H7 (cell line): ENCODE data around the gene ZNF768. TPM values are rescaled to one million over a fixed set of nuclear protein-coding genes. Genes with fewer than 3 reads are reported as not detected.

Experiments used
- DNase-seq: peaks from one replicate; pipeline ENCODE4 v3.0.0; 2012
- H3K27me3 ChIP-seq: 2 replicates; pipeline ENCODE4 v1.6.0; 2011; ENCODE audit warnings: mild to moderate bottlenecking, low read length; ENCODE audit not compliant: control insufficient read depth, insufficient read depth
- H3K36me3 ChIP-seq: replicated peaks from 2 replicates; pipeline ENCODE4 v1.5.1; 2011; ENCODE audit warnings: low read length; ENCODE audit not compliant: control insufficient read depth, insufficient read depth
- H3K4me3 ChIP-seq: 2 replicates; pipeline ENCODE4 v1.5.1; 2011; ENCODE audit warnings: low read depth, mild to moderate bottlenecking, control low read depth, low read length, moderate library complexity; ENCODE audit not compliant: insufficient read depth
- total RNA-seq: library from RNA; depleted of rRNA; stranded (reverse); fragments of >200 nt; shearing (Covaris generic); gene quantifications from 2 replicates; pipeline ENCODE4 v1.2.3, GENCODE V29; 2014

ZNF768 gene
- total RNA-seq, 1 experiment from 2014 or later, result 55.2 TPM

DNA sequence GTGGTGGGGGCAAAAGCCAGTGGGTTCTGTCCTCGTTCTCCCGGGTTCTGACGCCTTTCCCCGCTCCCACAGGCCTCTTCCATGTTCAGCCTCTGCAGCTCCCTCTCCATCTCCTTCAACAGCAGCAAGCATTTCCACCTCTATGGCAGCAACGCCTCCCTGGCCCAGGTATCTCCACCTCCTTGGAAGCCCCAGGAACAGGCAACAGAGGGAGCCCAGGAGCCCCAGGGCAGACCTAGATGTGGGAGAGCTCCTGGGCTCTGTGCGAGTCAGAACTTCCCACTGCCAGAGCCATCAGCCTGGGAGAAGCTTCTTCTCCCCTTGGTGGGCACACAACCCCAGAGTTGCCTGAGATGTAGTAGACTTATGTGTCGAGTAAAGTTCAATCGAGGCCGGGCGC, 7.8 kb downstream of the ZNF768 start:
- Histone ChIP-seq H3K36me3 (no peaks in the 10 kb centered on the region), H3K4me3 (no peak overlapping the region), H3K27me3 (no peaks in the 10 kb centered on the region)
- peak; percentile 56 for DNase-seq

DNA sequence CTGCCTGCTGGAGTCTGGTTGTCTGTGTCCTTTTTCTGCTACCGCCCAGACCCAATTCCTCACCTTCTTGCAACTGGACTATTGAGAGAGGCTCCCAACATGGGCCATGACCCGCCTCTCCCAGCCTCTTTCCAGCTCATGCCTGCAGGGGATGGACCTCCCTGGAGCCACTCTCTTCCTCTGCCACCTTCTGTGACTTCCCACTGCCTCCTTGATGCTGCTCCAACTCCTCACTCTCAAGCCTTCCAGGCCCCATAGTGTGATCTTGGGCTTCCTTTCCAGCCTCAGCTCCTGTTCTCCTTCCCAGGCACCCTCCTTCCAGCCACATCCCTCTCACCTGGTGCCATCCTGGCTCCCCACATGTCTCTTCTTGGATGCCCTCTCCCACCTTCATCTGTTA, 11.1 kb downstream of the ZNF768 start:
- Histone ChIP-seq H3K4me3 (no peak overlapping the region), H3K36me3 (no peaks in the 10 kb centered on the region), H3K27me3 (no peaks in the 10 kb centered on the region)
- DNase-seq, result no peak

DNA sequence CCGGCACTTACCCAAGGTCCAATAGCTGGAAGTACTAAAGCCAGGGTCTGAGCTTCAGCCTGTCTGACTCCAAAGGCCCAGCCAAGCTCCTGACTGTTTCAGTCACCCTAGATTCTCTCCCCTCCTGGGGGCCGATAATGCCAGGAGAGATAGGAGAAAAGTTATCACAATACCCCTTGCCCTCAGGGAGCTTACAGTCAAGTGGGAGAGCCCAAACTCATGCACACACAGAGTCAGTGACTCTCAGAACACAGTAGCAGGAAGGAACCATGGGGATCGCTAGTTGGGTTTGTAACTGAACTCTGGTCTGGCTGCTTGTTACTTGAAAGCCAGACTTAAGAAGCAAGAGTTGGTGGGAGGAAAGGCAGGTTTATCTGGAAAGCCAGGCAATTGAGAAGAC, 14.9 kb downstream of the ZNF768 start:
- Histone ChIP-seq H3K4me3 (no peak overlapping the region), H3K27me3 (no peaks in the 10 kb centered on the region), H3K36me3 (no peaks in the 10 kb centered on the region)
- no peak for DNase-seq

DNA sequence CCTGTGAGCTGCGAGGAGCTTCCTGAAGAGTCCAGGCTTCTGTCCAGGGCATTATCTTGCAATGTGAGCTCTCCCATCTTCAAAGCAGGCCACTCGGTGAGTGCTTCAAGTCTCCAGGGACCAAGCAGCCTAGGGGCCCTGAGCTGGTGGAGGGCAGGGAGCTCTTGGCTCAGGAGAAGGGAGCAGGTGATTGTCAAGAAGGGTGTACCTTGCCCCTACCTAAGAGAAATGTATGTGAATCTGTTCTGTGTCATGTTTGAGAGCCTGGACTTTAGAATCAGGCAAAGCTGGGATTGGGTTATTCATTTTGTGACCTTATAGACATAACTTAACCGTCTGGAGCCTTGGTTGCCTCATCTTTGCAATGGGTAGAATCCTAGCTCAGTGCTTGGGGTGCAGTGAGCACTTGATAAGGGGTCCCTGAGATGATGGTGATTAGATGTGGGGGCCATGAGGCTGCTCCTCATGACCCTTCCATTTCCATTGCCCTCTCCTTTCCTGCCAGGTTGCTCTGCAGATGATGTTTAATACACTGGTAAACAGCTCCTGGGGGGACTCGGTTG, 15.9 kb downstream of the ZNF768 start:
- no peak for DNase-seq

DNA sequence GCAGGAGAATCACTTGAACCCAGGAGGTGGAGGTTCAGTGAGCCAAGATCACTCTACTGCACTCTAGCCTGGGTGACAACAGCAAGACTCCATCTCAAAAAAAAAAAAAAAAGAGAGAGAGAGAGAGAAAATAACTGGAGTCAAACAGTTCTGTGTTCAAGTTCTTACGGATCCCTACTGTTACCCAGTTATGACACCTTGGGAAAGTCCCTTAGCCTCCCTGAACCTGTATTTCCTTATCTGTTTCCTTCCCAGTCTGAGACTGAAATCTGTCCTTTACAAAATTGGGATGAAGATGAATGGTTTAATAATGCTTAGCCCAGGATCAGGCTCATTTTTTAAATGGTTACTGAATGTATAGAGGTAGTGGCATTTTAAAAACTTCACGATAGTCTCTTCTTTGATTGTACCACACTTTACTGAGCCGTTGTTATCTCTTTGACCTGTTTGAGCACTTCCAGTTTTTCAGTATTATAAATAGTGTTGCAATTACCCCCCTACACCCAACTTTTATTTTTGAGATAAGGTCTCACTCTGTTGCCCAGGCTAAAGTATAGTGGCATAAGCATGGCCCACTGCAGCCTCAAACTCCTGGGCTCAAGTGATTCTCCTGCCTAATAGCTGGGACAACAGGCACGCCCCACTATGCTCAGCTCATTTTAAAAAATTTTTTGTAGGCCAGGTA, 17.1 kb downstream of the ZNF768 start:
- Histone ChIP-seq H3K27me3 (no peaks in the 10 kb centered on the region), H3K36me3 (no peaks in the 10 kb centered on the region), H3K4me3 (no peak overlapping the region)
- DNase-seq, result no peak

More for the DNA sequence above, 15.9 kb downstream of the ZNF768 start:
- no peak overlapping the region for H3K4me3 ChIP-seq
- H3K27me3 ChIP-seq, result no peaks in the 10 kb centered on the region
- no peaks in the 10 kb centered on the region for H3K36me3 ChIP-seq

DNA sequence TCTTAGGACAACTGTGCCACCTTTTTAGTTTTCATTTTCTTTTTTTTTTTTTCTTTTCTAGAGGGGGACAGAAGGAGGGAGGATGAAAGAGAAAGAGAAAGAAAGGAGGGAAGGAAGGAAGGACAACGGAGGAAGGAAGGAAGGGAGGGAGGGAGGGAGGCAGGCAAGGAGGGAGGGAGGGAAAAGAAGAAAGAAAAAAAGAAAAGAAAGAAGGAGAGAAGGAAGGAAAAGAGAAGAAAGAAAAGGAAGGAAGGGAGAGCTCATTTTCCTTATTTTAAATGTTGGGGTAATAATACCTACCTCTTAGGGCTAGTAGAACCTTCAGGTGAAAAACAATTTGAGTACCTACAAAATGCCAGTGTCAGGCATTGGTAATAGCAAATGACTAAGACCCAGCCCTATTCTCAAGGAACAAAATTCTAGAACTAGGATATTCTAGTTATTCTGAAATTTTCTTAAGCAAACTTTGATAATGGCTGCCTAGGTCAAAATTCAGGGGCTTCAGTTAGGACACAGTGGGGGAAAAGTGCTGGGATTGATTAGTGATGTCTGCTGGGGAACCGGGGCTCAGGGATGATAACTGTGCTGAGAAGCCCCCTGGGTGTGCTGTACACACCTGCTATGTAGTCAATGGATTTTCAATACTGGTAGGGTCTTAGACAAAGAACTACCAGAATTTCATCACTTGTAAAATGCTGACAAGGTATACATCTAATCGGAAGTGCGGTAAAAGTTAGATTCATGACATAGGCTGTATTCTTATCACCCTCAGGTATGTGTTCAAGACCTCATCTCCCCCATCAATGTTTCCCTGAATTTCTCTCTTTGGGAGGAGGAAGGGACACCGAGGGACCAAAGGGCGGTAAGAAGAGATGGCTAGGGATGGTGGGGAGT, 22.7 kb downstream of the ZNF768 start:
- Histone ChIP-seq H3K36me3 (no peaks in the 10 kb centered on the region), H3K4me3 (no peak overlapping the region), H3K27me3 (no peaks in the 10 kb centered on the region)
- DNase-seq, result peak; percentile 31

DNA sequence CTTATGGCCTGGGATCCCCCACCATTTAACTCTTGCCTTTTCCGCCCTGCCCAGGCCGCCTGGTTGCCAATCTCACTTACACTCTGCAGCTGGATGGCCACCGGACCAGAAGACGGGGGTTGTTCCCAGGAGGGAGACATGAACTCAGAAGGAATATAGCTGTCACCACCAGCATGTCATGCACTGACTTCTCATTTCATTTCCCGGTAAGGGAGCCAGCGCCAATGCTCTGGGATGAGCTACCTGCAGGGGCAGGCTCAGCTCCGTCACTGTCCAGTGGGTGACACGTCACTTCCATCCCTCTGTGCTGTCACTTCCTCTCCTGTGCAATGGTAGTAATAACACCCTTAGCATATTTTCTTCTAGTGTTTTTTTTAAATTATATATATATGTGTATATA, 27.1 kb downstream of the ZNF768 start:
- DNase-seq, result peak; percentile 37
- Histone ChIP-seq H3K36me3 (no peaks in the 10 kb centered on the region), H3K4me3 (no peak overlapping the region), H3K27me3 (no peaks in the 10 kb centered on the region)

DNA sequence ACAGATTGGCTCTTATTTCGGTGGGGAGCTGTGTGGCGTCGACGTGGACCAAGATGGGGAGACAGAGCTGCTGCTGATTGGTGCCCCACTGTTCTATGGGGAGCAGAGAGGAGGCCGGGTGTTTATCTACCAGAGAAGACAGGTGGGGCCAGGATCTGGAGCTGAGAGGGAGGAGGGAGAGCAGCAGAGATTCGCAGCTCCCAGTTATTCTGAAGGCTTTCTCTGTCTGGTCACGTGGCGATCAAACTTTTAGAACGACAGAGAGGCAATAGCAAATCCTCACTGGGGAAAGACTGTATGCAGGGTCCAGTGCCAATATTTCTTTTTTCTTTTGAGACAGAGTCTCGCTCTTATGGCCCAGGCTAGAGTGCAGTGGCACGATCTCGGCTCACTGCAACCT, 31.7 kb downstream of the ZNF768 start:
- DNase-seq, result no peak
- no peak overlapping the region for H3K4me3 ChIP-seq
- H3K27me3 ChIP-seq, result no peaks in the 10 kb centered on the region
- no peaks in the 10 kb centered on the region for H3K36me3 ChIP-seq

DNA sequence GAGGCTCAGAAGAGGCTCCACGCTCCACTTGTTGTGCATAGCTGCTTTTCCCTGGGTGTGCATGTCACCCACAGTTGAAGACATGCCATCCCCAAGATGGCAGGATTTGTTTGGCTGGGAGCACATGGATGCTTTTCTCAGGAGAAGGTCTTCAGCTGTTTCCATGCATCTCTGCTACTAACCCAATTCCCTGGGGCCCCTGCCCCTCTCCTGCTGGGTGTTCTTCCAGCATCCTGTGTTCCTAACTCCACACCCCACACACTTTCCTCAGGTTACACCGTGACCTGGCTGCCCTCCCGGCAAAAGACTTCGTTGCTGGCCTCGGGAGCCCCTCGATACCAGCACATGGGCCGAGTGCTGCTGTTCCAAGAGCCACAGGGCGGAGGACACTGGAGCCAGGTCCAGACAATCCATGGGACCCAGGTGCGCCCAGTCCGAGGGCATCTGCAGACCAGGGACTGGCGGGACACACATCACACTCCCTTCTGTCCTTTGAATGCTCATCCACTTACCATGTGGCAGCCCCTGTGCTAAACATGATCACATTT, 32.4 kb downstream of the ZNF768 start:
- Histone ChIP-seq H3K4me3 (no peak overlapping the region), H3K27me3 (no peaks in the 10 kb centered on the region), H3K36me3 (no peaks in the 10 kb centered on the region)
- DNase-seq, result peak; percentile 29

DNA sequence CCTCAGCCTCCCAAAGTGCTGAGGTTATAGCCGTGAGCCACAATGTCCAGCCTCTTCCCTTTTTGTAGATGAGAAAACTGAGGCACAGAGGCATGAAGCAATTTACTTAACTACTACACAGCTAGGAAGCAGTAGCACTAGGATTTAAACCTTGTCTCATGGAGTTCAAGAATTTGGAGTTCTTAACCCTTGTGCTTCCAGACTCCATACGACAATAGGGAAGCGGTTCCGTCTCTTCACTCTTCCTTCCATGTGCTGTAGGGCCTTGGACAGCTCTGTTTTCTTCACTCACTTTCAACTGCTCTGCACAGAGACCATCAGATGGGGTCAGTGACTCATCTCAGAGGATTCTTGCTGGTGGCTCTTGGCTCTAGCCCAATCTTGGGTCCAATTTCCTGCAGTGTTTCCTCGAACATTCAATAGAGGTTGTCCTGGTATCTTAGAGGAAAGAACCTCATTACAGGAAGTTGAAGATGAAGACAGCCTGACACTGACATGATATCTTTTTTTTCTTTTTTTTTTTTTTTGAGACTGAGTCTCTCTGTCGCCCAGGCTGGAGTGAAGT, 34.5 kb downstream of the ZNF768 start:
- Histone ChIP-seq H3K27me3 (no peaks in the 10 kb centered on the region), H3K36me3 (no peaks in the 10 kb centered on the region), H3K4me3 (no peak overlapping the region)
- no peak for DNase-seq

DNA sequence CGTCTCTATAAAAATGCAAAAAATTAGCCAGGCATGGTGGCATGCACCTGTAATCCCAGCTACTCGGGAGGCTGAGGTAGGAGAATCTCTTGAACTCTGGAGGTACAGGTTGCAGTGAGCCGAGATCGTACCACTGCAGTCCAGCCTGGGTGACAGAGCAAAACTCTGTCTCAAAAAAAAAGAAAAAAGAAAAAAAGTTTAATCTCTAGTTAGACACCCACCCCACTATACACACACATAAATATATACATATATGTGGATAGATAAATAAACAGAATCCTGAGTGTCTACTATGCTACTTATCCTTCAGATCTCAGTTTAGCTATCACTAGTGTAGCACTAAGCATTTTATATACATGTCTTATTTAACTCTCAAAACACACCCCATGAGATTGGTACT, 35.1 kb downstream of the ZNF768 start:
- no peaks in the 10 kb centered on the region for H3K36me3 ChIP-seq
- H3K4me3 ChIP-seq, result no peak overlapping the region
- H3K27me3 ChIP-seq, result no peaks in the 10 kb centered on the region
- no peak for DNase-seq

DNA sequence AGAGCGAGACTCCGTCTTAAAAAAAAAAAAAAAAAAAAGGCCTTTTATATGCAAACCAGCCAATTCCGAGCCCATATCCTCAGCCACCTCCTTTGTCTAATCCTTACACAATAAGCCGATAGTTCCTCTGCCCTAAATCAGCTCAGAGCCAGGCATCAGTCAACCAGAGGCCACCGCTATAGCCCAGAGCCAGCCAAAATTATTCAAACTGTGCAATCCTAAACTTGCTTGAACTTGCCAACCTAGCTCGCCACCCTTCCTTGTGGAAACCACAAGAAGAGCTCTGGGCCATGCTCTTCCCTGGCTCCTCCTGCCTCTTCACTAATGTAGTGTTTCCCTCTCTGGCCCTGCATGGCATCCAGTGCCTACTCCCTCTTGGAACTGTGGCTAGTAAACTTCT, 36.2 kb downstream of the ZNF768 start:
- Histone ChIP-seq H3K4me3 (no peak overlapping the region), H3K27me3 (no peaks in the 10 kb centered on the region), H3K36me3 (no peaks in the 10 kb centered on the region)
- no peak for DNase-seq

DNA sequence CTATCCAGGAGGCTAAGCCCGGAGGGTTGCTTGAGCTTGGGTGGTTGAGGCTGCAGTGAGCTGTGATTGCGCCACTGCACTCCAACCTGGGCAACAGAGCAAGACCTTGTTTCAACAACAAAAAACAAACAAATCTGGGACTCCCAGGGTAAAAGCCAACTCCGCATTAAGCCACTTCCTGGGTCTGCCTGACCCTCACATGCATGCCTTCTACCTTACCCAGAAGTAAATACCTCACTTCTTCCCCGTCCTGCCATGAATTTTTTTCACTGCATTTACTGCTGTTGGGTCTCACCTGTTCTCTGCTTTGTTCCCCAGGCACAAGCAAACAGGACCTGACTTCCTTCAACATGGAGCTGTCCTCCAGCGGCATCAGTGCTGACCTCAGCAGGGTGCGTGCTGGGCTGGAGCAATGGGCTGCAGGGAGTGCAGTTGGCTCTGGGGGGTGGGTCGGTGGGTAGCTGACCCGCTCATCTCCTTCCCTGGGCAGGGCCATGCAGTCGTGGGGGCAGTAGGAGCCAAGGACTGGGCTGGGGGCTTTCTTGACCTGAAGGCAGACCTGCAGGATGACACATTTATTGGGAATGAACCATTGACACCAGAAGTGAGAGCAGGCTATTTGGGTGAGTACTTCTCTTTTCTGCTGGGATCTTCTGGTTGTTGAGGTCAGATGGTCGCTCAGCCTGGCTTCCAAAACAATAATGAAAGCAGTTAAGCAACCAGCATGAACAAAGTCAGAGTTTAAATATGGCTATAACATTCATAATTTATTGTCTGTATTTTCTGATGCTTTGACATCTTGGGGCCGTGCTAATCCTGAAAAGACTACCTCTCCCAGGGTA, 37.4 kb downstream of the ZNF768 start:
- DNase-seq, result peak; percentile 69
- Histone ChIP-seq H3K36me3 (no peaks in the 10 kb centered on the region), H3K4me3 (no peak overlapping the region), H3K27me3 (no peaks in the 10 kb centered on the region)
